GM21529 (cell line): ENCODE data around the gene EXD2.

Experiments
- ATAC-seq: cut with Tn5 transposase; IDR thresholded peaks from one replicate; pipeline ENCODE4 v1.9.1; 2021; ENCODE audit not compliant: unreplicated experiment

Gene EXD2

DNA sequence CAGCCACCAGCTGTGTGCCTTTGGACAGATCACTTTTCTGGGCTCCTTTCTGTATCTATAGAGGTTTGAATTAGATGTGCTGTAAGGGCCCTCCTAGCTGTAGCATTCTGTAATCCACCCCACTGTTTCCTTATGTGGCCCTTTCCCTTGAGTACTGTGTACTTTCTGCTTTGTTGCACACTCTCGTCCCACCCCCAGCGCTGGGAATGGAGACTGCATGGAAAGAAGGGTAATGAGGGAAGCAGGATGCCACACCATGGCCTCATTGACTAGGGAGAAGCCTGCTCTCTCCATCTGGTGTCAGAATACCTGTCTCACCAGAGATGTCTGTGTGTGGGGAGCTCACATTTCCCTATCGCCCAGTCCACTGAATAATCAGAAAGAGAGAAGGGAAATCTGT, 55.0 kb downstream of the EXD2 start:
- ATAC-seq = no peak

DNA sequence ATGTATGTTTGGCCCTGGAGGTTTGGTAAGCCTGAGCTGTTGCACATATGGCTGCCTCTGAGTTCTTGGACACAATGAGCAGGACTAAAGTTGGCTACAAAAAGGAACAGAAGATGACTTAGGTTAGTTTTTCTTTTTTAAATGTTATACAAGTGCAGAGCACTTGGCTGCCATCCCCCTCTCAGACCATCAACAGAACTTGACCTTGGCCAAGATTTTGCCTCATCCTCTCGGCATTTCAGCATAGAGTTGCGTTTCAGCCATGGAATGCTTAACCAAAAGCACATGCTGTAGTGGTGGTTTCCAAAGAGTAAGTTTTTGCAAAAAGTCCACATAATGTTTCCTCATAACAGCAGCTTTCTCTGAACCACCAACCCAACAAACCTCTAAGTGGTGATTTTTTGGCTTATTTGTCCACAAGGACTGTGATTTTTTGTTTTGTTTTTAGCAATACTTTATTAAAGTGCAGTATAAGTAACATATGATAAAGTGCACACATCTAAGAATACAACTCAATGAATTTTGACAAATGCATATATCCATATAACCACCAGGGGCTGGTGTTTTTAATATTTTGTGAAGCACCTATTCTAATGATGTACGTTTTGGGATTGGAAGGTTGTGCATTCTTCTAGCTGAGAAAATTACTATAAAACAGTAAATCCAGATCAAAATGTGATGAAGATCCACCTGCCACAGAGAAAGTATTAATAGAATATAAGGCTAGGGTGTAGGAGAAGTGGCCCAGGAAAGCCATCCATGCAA, 56.6 kb downstream of the EXD2 start:
- ATAC-seq = no peak

DNA sequence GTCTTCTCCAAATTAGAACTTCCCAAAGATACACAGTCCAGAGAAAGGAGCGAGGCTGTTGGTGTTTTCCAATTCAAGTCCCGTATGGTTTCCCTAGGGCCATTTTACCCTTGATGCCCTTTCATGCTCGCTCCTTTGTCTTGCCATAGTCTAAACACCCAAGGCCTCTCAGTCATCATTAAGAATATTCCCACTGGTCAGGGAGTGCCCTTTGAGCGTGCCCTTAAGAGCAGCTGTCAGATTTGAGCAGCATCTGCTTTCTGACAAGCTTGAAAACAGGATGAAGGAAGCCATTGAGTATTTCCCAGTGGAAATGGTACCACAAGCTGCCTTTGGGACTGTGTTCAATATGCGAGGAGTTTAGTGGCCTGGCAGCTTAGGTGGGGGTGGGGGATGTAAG, 58.3 kb downstream of the EXD2 start:
- no peak for ATAC-seq

DNA sequence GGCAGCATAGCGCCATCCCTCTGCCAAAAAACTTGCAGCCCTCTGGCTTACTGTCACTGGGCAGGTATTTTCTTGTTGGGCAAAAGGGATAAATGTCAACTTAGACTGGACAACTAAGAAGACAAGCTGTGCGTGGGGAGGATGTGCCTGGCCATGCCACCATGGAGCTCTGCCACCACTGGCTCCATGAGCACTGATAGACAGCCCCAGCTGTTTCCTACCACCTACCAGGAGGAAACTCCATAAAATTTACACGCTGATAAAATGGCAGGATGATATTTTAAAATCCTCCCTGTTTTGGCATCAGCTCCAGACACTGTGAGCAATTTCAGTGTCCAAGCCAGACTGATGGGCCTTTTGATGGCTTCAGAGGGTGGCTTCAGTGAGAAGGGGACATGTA, 61.6 kb downstream of the EXD2 start:
- no peak for ATAC-seq

DNA sequence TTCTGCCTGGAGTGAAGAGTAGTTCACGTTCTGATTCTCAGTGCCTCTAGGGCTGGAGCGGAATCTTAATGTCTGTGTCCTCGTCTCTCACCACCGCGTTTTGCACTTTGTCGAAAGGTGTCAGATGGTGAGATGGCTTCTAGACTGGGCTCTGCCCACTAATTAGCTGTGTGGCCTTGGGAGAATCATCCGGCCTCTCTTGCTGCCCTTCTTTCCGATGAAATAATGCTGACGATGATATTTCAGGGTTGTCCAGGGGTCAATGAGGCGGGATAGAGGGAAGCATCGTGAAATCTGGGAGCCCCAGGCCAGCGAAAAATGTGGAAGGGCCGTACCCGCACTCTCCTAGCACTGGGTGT, 67.8 kb downstream of the EXD2 start:
- no peak for ATAC-seq

DNA sequence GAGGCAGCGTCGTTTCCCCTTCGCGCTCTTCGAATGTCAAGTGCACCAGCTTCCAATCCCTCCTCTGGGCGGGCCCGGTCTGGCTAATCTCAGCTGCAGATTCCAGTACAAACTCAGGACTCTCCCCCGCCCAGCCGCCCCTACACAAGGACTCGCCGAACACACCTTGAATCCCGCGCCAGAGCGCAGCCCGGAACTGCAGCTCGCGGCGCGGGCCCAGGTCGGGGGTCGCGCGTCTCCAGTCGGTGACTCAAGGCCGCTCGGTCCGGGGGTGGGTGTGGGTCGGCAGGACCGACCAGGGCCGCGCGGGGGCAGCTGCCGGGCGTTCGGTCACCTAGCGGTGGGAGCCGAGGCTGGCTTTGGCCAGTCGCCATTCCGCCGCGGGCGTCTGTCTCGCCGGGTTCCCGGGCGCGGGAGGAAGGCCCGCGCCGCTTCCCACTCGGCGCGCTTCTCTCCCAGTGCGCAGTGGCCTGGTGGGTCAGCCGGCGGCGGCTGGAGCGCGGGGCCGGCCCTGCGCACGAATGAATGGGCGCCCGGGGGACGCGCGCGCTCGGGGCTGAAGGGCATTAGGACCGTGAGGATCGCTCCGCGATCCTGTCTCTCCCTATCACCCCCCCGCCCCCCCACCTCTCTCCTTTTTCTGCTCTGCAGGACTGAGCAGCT, 68.4 kb downstream of the EXD2 start, which contains the start of gene GALNT16:
Gene GALNT16, plus strand, starts transcription at position 632 of the 663 bp plus-strand sequence. CDS start 133 bp downstream, outside the sequence.
- no peak for ATAC-seq

DNA sequence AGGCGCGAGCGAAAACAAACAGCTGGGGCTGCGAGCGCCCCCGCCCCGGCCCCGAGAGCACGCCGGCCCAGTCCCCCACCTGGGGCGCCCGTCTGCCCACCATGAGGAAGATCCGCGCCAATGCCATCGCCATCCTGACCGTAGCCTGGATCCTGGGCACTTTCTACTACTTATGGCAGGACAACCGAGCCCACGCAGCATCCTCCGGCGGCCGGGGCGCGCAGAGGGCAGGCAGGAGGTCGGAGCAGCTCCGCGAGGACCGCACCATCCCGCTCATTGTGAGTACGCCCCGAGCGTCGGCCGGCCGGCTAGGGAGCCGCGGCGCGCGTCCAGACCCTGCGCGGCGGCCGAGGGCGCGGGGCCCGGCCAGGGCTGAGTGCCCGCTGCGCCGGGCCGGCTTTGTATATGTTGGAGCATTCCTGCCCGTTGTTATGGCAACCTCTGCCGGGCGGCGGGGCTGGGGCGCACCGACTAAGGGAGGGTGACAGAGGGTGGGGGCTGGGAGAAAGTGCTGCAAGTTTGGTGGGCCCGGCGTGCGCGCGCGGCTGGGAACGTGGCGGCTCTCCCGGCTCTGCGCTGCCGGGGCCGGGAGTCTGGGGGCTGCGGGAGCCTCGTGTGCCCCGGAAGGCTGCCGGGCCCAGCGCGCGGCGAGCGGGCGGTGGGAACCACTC, 69.0 kb downstream of the EXD2 start:
- no peak for ATAC-seq

DNA sequence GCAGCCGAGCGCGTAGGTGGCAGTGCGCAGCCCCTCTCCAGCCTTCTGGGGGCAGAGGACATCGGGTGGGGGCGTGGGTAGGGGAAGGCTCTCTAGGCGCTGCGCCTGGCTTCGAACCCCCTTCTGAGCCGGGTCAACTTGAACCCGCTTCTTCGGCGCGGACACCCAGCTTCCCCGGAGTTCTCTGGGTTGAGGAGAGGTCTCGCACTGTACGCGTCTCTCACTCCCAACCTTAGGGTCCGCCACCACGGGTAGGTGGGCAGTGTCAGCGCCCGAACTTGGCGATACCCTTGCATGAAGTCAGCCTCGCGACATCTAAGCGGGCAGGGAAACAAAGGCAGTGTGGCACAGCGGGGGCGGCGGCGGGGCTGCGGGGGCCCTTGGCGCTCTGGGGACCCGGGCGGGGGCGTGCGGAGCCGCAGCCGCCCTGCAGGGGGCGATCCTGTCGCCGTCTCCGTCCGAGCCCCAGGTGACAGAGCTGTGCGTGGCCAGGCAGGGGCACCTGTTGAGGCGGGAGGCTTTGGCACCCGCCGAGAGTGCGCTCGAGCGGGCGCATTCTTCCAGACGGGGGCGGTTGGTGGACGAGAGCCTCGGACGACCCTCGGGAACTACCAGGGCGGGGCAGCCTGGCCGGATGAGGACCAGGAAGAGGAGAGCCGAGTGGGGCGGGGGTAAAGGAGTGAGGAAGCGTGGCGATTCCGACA, 69.7 kb downstream of the EXD2 start:
- ATAC-seq = peak; percentile 57

DNA sequence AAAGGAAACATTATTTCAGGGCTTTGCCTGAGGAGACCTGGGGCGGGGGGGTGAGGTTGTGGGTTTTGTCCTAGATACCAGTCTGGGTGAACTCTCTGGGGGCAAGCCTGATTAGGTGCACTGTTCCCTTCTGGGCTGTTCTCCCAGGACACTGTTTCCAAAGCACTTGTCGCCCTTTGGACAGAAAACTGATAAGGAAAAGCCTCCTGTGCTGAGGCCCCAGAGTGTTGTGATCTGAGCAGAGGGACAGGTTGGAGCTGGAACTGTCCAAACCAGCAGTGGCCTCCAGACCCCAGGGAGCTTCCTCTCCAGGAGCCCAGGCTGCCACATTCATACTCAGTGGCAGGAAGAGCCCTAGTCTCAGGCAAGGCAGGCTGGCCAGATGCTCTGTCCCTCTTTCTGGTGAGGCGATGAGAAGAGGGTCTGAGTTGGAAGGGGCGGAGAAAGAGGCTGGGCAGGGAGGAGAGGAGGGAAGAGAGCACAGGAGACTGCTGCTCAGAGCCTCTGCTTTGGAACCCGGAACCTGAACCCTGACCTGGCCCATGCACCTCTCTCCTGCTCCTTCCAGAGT, 70.5 kb downstream of the EXD2 start:
- ATAC-seq = no peak

DNA sequence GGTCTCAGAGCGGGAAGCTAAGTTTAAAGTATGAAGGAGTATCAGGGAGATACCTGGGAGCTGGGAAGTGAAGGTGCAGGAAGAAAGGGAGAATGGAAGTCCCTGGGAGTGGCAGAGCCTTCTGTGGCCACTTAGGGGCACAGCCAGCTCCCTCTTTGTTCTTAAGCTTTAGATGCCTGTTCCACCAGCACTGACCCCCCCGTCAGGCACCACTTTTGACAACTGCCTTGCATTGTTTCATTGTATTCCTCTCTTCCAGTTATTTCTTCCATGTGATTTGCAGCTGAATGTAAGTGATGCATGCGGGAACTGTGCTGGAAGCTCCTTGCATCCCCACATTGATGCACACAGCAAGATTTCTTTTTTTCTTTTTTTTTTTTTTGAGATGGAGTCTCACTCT, 71.2 kb downstream of the EXD2 start:
- no peak for ATAC-seq

DNA sequence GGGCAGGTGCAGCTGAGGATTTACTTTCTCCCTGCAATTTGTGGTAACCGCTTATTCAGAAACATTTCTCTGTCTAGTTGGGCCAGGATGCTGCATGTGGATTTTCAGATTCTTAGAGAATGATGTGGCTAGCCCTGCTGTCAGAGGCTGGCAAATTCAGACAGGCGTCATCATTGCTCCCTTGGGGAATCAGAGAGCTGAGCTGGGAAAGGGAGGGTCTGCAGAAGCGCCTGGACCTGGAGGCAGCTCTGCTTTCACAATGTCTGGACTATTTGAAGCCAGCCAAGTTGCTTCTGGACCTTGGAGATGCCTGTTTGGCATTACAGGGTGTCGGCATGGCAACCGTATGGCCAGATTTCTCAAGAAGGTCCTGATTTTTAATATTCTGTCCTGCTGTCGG, 72.1 kb downstream of the EXD2 start:
- no peak for ATAC-seq

DNA sequence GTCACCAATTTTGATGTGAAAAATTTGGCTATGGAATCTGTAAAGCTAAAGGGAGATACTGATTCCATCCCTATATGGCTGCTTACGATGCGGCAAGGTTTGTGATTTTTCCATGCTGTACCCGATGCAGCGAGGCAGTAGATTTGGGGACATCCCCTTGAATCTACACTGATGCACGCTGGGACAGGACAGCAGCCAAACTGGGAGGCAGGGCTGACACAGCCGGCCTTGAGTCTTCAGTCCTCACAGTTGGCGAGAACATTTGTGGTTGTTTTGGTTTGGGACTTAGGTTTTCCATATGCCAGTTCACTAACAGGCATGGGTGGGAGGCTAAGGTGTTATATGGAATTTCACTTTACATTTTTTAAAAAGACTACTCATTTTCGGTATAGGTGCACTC, 72.5 kb downstream of the EXD2 start:
- ATAC-seq = no peak

DNA sequence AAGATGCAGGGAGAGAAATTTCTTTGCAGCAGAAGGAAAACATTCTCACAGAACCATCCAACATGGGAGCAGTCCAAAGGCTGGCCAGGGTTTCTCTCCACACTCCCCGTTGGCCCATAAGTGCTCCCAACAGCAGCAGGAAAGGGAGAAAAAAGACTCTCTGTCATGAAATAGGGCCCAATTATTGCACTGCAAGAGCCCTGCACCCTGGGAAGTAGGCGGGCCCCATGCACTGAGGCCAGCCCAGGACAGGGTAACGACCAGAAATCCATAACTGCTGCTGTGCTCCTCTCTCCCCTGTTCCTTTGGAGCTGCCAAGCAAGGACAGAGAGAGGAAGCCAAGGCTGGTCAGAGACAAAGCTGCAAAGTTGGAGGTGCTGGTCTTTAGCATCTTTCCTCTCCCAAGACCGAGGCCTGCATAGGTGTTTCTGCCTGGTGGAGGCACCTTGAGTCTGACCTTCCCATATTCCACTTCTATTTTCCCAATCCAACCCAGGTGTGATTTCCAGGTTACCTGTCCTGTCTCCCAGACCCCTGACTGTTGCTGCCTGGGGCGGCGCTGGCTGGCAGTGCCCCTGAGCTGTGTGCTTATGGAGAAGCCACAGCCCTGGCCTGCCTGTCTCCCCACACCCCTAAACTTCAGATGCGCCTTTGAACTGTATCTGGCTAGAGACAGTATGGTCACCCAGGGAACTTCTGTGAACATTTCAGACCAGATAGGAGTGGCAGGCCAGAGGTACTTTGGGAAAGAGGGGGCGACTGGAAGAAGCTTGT, 75.5 kb downstream of the EXD2 start:
- ATAC-seq = no peak

DNA sequence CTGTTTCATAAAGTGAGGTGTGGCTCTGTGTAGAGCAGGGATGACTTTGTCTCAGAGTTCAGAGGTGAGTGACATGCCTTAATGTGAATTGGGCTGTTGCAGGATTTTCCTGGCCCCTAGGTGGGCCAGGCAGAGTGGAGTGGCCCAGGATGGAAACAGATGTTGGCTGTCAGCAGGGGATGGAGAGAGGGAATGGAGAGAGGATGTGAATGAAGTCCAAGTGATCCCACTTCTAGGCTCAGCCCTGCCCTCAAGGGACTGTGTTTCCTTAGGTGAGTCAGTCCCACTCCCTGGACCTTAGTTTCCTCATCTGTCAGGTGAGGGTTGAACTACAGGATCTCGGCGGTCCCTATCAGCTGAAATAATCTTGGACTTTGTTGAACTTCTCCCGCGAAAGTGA, 76.2 kb downstream of the EXD2 start:
- no peak for ATAC-seq

DNA sequence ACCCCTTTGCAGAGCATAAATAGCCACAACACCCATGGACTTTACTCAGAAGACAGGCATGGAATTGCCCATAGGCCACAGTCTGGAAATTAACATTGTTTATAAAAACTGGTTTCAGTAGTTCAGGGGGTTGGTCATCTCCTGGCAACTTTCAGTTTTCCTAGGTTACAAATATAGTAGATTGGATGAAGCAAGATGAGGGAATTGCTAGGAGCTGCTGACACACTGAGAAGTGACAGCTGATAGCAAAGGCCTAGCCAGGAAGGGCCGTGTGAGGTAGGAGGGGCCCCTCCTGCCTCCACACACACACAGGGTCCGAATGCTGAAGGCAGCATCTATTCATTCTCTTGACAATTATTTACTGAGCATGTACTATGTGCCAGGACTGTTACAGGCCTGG, 76.9 kb downstream of the EXD2 start:
- ATAC-seq = no peak

DNA sequence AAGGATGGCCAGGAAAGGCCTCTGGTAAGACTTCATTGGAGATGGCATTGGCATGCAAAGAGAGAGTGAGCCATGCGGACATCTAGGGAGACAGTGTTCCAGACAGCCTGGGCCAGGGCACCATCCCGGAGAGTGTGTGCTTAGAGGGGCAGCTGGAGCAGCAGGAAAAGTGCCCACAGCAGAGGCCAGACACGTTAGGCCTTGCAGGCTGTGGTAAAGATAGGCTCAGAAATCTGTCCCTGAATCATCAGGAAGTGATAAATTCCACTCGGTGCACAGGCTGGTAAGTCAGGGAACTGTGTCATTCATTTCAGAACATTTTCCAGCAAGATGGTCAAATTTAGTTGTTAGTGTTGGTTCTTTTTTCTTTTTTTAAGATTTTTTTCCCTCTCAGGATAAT, 77.5 kb downstream of the EXD2 start:
- ATAC-seq = no peak

DNA sequence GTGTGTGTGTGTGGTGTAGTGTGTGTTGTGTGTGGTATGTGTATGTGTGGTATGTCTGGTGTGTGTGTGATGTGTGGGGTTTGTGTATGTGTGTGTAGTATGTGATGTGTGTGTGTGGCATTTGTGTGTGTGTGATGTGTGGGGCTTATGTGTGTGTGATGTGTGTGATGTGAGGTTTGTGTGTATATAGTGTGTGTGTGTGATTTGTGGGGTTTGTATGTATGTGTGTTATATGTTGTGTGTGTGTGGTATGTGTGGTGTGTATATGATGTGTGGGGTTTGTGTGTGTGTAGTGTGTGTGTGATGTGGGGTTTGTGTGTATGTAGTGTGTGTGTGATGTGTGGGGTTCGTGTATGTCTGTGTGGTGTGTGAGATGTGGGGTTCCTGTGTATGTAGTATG, 78.1 kb downstream of the EXD2 start:
- ATAC-seq = no peak

DNA sequence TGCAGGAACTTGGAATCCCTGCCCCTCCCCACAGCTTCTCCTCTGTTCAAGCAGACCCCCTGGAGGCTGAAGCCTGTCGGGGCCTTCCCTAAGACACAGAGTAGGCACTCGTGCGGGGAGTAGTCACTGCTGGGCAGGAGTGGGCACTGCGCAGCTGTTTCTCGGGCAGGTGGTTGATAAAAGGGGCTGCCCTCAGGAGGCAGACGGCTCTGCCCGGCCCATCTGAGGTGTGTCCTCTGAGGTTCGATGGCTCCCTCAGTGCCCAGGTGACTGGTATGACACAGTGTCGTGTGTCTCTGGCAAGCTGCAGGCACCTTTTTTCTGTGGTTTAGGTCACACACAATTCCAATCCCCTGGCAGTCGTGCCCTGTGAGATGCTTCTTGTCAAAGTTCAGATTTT, 78.8 kb downstream of the EXD2 start:
- no peak for ATAC-seq

DNA sequence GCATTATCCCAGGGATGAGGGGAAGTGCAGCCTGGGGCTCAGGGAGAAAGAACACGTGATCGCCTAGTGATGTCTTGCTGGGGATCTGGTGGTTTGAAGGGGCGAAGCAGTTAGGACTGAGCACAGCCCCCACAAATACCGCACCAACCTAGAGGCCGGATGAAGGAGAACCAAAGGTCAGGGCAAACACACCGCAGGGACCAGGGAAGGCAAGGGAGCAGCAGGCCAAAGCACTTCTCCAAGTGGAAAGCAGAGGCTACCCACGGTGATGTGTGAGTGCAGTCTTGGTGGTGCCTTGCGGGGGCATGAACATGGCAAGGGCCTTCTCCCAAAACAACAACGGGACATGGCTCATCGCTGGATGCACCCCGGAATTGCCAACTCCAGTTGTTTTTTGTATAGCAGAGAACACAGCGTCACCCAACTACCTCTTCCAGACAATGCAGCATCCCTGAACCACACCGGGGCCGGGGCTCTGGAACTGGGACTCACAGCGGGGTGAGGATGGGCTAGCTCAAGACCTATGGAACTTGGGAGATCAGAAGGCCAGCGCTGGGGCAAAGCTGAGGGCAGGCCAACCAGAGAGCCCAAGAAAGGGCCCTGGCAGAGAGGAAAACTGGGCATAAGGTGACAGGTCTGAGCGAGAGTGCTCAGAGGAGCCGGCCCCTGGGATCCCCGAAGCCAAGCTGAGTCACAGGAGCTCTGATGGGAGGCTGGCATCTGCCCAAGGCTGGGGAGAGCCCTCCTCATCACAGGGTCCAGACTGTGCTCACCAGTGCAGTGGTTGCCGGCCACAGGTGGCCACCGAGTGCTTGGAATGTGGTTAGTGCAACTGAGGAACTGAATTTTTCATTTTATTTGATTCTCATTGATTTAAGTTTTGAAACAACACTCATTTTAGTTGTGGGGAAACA, 79.8 kb downstream of the EXD2 start:
- ATAC-seq = no peak

DNA sequence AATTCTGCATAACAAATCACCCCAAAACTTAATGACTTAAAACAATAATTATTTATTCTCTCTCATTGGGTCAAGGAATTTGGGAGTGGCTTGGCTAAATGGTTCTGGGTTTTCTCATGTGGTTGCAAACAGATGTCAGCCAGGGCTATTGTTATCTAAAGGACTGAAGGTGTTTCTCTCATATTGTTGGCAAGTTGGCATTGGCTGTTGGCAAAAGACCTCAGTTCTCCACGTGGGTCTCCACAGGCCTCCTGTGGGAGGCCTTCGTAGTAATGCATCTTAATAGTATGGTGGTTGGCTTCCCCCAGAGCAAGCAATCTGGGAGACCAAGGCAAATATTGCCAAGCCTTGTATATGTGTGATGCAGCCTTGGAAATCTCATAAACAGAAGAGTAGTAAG, 83.0 kb downstream of the EXD2 start:
- ATAC-seq = no peak
